ENCODE measurements around the gene TRAPPC12.

DNA sequence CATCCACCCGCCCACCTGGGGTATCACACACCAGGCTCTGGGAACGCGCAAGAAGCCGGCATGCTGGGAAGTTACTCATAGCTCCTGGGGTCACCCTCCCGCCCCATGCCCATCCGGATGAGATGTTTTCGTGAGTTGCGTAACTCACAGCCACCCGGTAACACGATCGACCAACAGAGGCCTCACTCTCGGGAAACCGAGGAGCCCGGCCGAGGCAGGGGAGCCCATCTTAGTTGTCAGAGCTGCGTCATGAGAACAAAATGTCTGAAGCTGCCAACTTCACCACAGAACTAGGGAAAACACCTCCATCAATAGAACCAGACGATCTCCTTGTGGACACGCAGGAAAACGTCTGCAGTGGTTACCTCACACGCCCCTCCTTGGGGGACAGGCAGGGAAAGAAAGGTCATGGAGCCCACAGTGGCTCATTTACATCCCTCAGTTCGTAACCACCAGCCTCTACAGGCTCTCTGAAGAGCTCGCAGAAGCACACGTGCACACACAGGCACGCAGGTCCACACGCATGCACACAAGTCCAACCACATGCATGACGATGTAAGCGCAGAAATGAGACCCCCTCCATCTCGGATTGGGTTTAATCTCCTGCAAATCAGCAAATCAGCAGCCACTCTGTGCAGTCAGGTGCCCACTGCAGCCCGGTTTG lies 113.6 kb downstream of the TRAPPC12 start:
- TF ChIP-seq, protein P1, sequence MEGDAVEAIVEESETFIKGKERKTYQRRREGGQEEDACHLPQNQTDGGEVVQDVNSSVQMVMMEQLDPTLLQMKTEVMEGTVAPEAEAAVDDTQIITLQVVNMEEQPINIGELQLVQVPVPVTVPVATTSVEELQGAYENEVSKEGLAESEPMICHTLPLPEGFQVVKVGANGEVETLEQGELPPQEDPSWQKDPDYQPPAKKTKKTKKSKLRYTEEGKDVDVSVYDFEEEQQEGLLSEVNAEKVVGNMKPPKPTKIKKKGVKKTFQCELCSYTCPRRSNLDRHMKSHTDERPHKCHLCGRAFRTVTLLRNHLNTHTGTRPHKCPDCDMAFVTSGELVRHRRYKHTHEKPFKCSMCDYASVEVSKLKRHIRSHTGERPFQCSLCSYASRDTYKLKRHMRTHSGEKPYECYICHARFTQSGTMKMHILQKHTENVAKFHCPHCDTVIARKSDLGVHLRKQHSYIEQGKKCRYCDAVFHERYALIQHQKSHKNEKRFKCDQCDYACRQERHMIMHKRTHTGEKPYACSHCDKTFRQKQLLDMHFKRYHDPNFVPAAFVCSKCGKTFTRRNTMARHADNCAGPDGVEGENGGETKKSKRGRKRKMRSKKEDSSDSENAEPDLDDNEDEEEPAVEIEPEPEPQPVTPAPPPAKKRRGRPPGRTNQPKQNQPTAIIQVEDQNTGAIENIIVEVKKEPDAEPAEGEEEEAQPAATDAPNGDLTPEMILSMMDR (IDR thresholded peaks at IDR 0.05): no peak
- TF ChIP-seq POLR2A (IDR thresholded peaks at IDR 0.05): no peak

Measured in esophagus squamous epithelium (tissue), 4 donors.